ENCODE data around the gene TRIM2. TPM values are rescaled to one million over a fixed set of nuclear protein-coding genes. Genes with fewer than 3 reads are reported as not detected.

Gene TRIM2
- total RNA-seq, 4 donors from 2014 or later, result 14.5 to 29.7 (median 16.6) TPM

- no peak for TF ChIP-seq CTCF (IDR thresholded peaks at IDR 0.05; ENCODE audit: low read depth)
These were observed 12.4 kb upstream of the TRIM2 start for GRCh38 chr4:153191795-153192363.

- no peak for TF ChIP-seq CTCF (IDR thresholded peaks at IDR 0.05; ENCODE audit: low read depth)
These were observed 6.9 kb upstream of the TRIM2 start for GRCh38 chr4:153197301-153197700.

- TF ChIP-seq CTCF (IDR thresholded peaks at IDR 0.05; ENCODE audit: low read depth), result no peak
These were observed 5.5 kb upstream of the TRIM2 start for GRCh38 chr4:153198719-153199118.

GRCh38 chr4:153204728-153205648, 745 bp downstream of the TRIM2 start:
- no peak for TF ChIP-seq CTCF (IDR thresholded peaks at IDR 0.05; ENCODE audit: low read depth)

- no peak for TF ChIP-seq CTCF (IDR thresholded peaks at IDR 0.05; ENCODE audit: low read depth)
These were observed 1.5 kb downstream of the TRIM2 start for GRCh38 chr4:153205757-153206156.

- no peak for TF ChIP-seq CTCF (IDR thresholded peaks at IDR 0.05; ENCODE audit: low read depth)
These were observed 2.3 kb downstream of the TRIM2 start for GRCh38 chr4:153206534-153206933.

- no peak for TF ChIP-seq CTCF (IDR thresholded peaks at IDR 0.05; ENCODE audit: low read depth)
These were observed 2.8 kb downstream of the TRIM2 start for GRCh38 chr4:153207027-153207426.

All from subcutaneous adipose tissue (tissue), 4 donors.